Measurements from ENCODE around the gene DCAF6.

DCAF6 gene

GRCh38 chr1:167913895-167914496, 22.5 kb upstream of the DCAF6 start, which contains the start of gene ADCY10:
ADCY10 (minus strand) TSS chr1:167914134; CDS start chr1:167905140, 8,994 bp downstream.
- no peak for TF ChIP-seq CTCF (conservative IDR thresholded peaks at IDR 0.05)
- H3K27ac ChIP-seq, result peak within 1 kb of the TSS; percentile 72; the same call in 1 of the 2 replicates

DNA sequence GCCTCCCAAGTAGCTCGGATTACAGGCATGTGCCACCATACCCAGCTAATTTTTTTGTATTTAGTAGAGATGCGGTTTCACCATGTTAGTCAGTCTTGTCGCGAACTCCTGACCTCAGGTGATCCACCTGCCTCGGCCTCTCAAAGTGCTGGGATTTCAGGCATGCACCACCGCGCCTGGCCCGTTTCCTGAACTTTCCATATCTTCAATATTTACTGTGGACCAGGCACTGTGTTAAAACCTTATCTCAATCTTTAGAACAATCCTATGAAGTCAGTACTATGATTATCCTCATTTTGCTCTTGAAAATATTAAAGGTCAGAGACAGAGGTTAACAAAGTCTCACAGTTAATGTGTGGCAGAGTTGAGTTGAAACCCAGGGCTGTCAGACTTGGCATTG, 20.9 kb upstream of the DCAF6 start:
- no peak overlapping the region for H3K27ac ChIP-seq
- TF ChIP-seq CTCF (conservative IDR thresholded peaks at IDR 0.05), result no peak

- H3K27ac ChIP-seq, result no peak overlapping the region
- no peak for TF ChIP-seq CTCF (conservative IDR thresholded peaks at IDR 0.05)
These were observed 19.5 kb upstream of the DCAF6 start for GRCh38 chr1:167916766-167917511.

DNA sequence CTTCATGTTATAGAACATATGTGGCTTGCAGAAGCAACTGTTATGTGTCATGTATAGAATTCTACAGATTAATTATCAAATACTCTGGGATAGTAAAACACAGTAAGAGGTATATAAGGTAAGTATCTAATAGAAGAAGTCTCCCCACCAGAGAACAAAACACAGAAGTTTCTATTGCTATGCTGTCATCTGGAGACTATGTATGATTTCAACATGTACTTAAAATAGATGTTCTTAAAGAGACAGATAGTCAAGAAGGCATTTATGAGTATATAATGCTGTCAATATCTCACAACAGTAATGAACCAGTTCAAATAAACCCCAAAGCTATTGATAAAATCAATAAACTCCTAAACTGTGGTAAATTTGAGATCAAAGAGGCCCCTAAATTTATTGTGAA, 14.5 kb upstream of the DCAF6 start:
- TF ChIP-seq CTCF (conservative IDR thresholded peaks at IDR 0.05), result no peak

DNA sequence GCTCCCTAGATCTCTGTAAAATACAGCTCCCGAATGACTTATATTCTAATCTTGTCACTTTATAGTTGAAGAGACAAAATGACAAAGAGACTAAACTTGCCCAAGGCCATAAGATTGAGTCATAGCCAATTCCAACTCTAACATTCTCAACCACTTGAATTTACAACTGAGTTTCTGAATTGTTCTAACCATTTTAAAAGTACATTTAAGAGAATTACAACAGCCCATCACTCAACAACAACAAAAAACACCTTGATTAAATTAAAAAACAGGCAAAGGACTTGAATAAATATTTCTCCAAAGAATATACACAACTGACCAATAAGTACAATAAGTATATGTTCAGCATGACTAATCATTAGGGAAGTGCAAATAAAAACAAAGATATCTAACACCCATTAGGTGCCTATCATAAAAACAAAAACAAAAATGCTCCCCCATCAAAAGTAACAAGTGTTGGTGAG, 13.8 kb upstream of the DCAF6 start:
- H3K27ac ChIP-seq, result no peak overlapping the region
- no peak for TF ChIP-seq CTCF (conservative IDR thresholded peaks at IDR 0.05)

More for the DNA sequence above, 14.5 kb upstream of the DCAF6 start:
- H3K27ac ChIP-seq, result no peak overlapping the region

- no peak overlapping the region for H3K27ac ChIP-seq
- TF ChIP-seq CTCF (conservative IDR thresholded peaks at IDR 0.05), result no peak
These were observed 13.0 kb upstream of the DCAF6 start for GRCh38 chr1:167923324-167924056.

DNA sequence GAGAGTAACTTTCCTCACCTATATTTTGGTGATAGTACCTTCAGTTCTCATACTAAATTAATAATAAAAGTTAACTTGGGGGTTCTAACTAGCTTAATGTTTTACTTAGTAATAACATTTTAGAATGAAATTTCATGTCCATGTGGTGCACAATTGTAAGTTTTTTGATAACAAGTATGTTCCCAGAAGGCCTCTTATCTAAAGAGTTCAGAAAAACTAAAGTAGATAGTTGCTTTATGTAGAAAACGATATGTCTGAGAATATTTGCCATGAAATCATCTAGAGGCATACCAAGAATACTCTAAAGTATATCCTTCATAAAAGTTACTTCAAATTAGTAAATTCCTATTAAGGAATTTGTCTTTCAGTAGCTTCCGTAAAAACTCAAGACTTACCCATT, 12.4 kb upstream of the DCAF6 start:
- no peak overlapping the region for H3K27ac ChIP-seq
- TF ChIP-seq CTCF (conservative IDR thresholded peaks at IDR 0.05), result no peak

Measured in VCaP (cell line).